Spleen (tissue), 7 donors: ENCODE data around the gene BOLA1.

Source experiments
- POLR2A ChIP-seq, 3 donors: fragments of 450-650 bp; IDR thresholded peaks; one replicate each; pipeline ENCODE4 v1.5.1; 2017; ENCODE audit warnings: antibody characterized with exemption in 3 of 3, mild to moderate bottlenecking in 1 of 3
- POLR2AphosphoS5 ChIP-seq, 3 donors: sonication (generic); formaldehyde crosslinking; IDR thresholded peaks; one replicate each; pipeline ENCODE4 v1.5.1; 2017; ENCODE audit warnings: antibody characterized with exemption in 3 of 3
- TF ChIP-seq, protein P1 (sequence below), 11 experiments: fragments of 200-600 bp in 7 of 11; fragments of 450-650 bp in 4 of 11; sonication (generic) in 4 of 11; IDR thresholded peaks in 8 of 11; conservative IDR thresholded peaks in 3 of 11; 1 replicate in 7 of 11; 2 replicates in 4 of 11; pipeline versions ENCODE4 v1.4.0 to v1.8.0; 2016 to 2021; ENCODE audit warnings: antibody characterized with exemption in 11 of 11, inconsistent platforms in 4 of 11, mild to moderate bottlenecking in 1 of 11
- donor health status: DM: no; HTN: no; CAD: no; lungs with moderate emphysema.
- donor health status: DM: no; HTN: no; CAD: no.
- donor health status: DM: no; HTN: no; CAD: no.

DNA sequence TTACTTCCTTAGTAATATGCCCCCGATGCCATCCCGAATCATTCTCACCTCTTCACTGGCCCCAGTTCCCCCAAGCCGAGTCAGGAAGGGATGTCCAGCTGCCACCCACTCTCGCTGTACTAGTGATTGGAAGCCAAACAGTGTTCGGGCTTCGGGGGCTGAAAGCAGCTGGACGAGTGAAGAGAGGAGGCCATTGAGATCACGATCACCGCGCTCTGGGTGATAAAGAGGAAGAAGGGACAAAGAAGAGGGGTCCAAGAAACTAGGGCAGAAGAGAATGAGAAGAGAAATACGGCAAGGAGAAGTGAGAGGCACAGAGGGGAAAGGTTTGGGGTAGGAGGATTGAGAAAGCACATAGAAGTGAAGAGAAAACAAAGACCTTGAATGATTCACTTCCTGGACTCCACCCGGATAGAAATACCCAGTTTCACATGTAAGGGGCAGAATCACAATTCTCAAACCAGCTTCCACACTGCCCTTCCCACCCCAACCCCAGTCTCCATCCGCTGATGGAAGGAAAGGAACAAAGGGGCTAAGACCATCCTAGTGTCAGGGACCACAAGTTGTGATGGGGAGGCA, 31.9 kb downstream of the BOLA1 start:
- TF ChIP-seq, protein P1, sequence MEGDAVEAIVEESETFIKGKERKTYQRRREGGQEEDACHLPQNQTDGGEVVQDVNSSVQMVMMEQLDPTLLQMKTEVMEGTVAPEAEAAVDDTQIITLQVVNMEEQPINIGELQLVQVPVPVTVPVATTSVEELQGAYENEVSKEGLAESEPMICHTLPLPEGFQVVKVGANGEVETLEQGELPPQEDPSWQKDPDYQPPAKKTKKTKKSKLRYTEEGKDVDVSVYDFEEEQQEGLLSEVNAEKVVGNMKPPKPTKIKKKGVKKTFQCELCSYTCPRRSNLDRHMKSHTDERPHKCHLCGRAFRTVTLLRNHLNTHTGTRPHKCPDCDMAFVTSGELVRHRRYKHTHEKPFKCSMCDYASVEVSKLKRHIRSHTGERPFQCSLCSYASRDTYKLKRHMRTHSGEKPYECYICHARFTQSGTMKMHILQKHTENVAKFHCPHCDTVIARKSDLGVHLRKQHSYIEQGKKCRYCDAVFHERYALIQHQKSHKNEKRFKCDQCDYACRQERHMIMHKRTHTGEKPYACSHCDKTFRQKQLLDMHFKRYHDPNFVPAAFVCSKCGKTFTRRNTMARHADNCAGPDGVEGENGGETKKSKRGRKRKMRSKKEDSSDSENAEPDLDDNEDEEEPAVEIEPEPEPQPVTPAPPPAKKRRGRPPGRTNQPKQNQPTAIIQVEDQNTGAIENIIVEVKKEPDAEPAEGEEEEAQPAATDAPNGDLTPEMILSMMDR (IDR thresholded peaks at IDR 0.05 in 8 of 11, conservative IDR thresholded peaks at IDR 0.05 in 3 of 11): no peak
- TF ChIP-seq POLR2A (IDR thresholded peaks at IDR 0.05) (no peak), POLR2AphosphoS5 (IDR thresholded peaks at IDR 0.05) (no peak)
